Activated naive CD4-positive, alpha-beta T cell treated with anti-CD3 and anti-CD28 coated beads, Interleukin-2, amount 10 ng/mL, durations not matched to agents 7 days and 5 days (primary cell): ENCODE measurements around the gene FLT1.

ENCODE experiments used
- CTCF ChIA-PET: fragments of 350-600 bp; sonication (Branson Sonifier 250); formaldehyde crosslinking; loops from one replicate; lab custom pipeline; 2021; ENCODE audit warnings: antibody characterized with exemption; lab: Charles Lee
- DNase-seq: peaks from one replicate; pipeline ENCODE4 v3.0.0-alpha.2; 2020
- H3K27ac Mint-ChIP-seq: one replicate; pipeline ENCODE4 v1.8.0; 2021; ENCODE audit warnings: mild to moderate bottlenecking, moderate library complexity, mixed read lengths
- H3K27me3 Mint-ChIP-seq: one replicate; pipeline ENCODE4 v1.8.0; 2021; ENCODE audit warnings: mild to moderate bottlenecking, mixed read lengths
- H3K36me3 Mint-ChIP-seq: one replicate; pipeline ENCODE4 v1.8.0; 2021; ENCODE audit warnings: mixed read lengths
- H3K4me1 Mint-ChIP-seq: one replicate; pipeline ENCODE4 v1.8.0; 2021; ENCODE audit warnings: mixed read lengths
- H3K4me3 Mint-ChIP-seq: one replicate; pipeline ENCODE4 v1.8.0; 2021; ENCODE audit warnings: mild to moderate bottlenecking, moderate library complexity, mixed read lengths
- H3K9me3 Mint-ChIP-seq: one replicate; pipeline ENCODE4 v1.8.0; 2021; ENCODE audit warnings: mixed read lengths

FLT1 gene, protein sequence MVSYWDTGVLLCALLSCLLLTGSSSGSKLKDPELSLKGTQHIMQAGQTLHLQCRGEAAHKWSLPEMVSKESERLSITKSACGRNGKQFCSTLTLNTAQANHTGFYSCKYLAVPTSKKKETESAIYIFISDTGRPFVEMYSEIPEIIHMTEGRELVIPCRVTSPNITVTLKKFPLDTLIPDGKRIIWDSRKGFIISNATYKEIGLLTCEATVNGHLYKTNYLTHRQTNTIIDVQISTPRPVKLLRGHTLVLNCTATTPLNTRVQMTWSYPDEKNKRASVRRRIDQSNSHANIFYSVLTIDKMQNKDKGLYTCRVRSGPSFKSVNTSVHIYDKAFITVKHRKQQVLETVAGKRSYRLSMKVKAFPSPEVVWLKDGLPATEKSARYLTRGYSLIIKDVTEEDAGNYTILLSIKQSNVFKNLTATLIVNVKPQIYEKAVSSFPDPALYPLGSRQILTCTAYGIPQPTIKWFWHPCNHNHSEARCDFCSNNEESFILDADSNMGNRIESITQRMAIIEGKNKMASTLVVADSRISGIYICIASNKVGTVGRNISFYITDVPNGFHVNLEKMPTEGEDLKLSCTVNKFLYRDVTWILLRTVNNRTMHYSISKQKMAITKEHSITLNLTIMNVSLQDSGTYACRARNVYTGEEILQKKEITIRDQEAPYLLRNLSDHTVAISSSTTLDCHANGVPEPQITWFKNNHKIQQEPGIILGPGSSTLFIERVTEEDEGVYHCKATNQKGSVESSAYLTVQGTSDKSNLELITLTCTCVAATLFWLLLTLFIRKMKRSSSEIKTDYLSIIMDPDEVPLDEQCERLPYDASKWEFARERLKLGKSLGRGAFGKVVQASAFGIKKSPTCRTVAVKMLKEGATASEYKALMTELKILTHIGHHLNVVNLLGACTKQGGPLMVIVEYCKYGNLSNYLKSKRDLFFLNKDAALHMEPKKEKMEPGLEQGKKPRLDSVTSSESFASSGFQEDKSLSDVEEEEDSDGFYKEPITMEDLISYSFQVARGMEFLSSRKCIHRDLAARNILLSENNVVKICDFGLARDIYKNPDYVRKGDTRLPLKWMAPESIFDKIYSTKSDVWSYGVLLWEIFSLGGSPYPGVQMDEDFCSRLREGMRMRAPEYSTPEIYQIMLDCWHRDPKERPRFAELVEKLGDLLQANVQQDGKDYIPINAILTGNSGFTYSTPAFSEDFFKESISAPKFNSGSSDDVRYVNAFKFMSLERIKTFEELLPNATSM (N-terminal part only)

GRCh38 chr13:28494778-28495537, at the start of gene FLT1:
Gene FLT1 (minus strand): TSS chr13:28495128. CDS start chr13:28494843, 285 bp downstream.
- no peak within 1 kb of the TSS for H3K27ac Mint-ChIP-seq
- CTCF ChIA-PET: interaction anchor here (0.6 kb wide), 1 partner anchor 24 kb away, joined by 3 read pairs; no protein-coding TSS in a partner anchor
- peaks cover 65% of the 10 kb centered on the region for H3K27me3 Mint-ChIP-seq
- DNase-seq: peak; percentile 63
- peaks cover 26% of the 10 kb centered on the region for H3K4me1 Mint-ChIP-seq
- no peaks in the 10 kb centered on the region for H3K36me3 Mint-ChIP-seq
- H3K9me3 Mint-ChIP-seq: no peaks in the 10 kb centered on the region
- peak within 1 kb of the TSS; percentile 63 for H3K4me3 Mint-ChIP-seq

DNA sequence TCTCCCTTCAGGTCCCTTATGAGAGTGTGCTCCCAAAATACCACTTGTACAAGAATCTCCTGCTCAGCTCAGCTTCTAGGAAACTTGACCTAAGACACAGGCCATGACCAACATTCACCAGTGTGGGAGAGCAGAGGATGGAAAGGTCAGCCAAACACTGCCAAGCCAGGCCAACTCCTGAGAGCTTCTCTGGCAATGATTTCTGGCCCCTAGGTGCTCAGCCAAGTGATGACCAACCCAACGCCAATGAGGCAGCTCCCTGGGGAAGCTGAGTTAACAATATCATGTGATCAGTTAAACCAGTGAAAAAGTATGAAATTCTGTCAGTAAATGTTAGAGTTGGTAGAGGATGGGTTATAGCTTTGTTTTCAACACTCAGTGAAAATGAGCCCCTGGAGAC, 49.1 kb upstream of the FLT1 start:
- no peak for DNase-seq
- no peaks in the 10 kb centered on the region for H3K36me3 Mint-ChIP-seq
- no peaks in the 10 kb centered on the region for H3K4me1 Mint-ChIP-seq
- peaks cover 5% of the 10 kb centered on the region for H3K9me3 Mint-ChIP-seq
- CTCF ChIA-PET: no interaction called here
- no peak overlapping the region for H3K4me3 Mint-ChIP-seq
- H3K27ac Mint-ChIP-seq: no peak overlapping the region
- peaks cover 9% of the 10 kb centered on the region for H3K27me3 Mint-ChIP-seq

- Mint-ChIP-seq H3K4me3 (no peak overlapping the region), H3K9me3 (peaks cover 5% of the 10 kb centered on the region), H3K27ac (no peak overlapping the region), H3K4me1 (no peaks in the 10 kb centered on the region), H3K27me3 (peaks cover 4% of the 10 kb centered on the region), H3K36me3 (no peaks in the 10 kb centered on the region)
- CTCF ChIA-PET: no interaction called here
- DNase-seq: no peak
Measured at GRCh38 chr13:28542804-28543203, 47.9 kb upstream of the FLT1 start.

DNA sequence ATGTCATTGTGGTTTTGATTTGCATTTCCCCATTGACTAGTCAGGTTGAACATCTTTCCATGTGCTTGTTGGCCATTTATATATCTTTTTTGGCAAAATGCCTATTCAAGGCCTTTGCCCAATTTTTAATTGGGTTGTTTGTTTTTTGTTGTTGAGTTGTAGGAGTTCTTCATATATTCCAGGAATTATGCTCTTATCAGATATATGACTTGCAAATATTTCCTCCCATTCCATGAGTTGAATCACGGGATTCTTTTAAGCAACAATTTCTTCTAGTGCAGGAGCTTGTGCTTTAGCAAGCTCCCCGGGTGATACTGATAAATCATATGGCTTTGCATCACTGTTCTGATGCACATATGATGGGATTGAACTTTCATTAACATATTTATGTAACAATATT, 47.0 kb upstream of the FLT1 start:
- no peak for DNase-seq
- H3K9me3 Mint-ChIP-seq: peaks cover 5% of the 10 kb centered on the region
- H3K27me3 Mint-ChIP-seq: peaks cover 3% of the 10 kb centered on the region
- CTCF ChIA-PET: no interaction called here
- no peaks in the 10 kb centered on the region for H3K36me3 Mint-ChIP-seq
- H3K4me1 Mint-ChIP-seq: no peaks in the 10 kb centered on the region
- no peak overlapping the region for H3K4me3 Mint-ChIP-seq
- H3K27ac Mint-ChIP-seq: peak overlapping the region; percentile 6

GRCh38 chr13:28540612-28541011, 45.7 kb upstream of the FLT1 start:
- peaks cover 6% of the 10 kb centered on the region for H3K27me3 Mint-ChIP-seq
- no peak overlapping the region for H3K4me3 Mint-ChIP-seq
- no peaks in the 10 kb centered on the region for H3K4me1 Mint-ChIP-seq
- no peaks in the 10 kb centered on the region for H3K36me3 Mint-ChIP-seq
- no peak for DNase-seq
- H3K9me3 Mint-ChIP-seq: peaks cover 5% of the 10 kb centered on the region
- CTCF ChIA-PET: no interaction called here
- H3K27ac Mint-ChIP-seq: no peak overlapping the region

GRCh38 chr13:28539625-28540286, 44.8 kb upstream of the FLT1 start:
- peaks cover 15% of the 10 kb centered on the region for H3K27me3 Mint-ChIP-seq
- H3K27ac Mint-ChIP-seq: no peak overlapping the region
- H3K4me3 Mint-ChIP-seq: no peak overlapping the region
- H3K4me1 Mint-ChIP-seq: no peaks in the 10 kb centered on the region
- peaks cover 5% of the 10 kb centered on the region for H3K9me3 Mint-ChIP-seq
- CTCF ChIA-PET: no interaction called here
- H3K36me3 Mint-ChIP-seq: no peaks in the 10 kb centered on the region
- DNase-seq: no peak

- Mint-ChIP-seq H3K27me3 (peaks cover 23% of the 10 kb centered on the region), H3K4me3 (no peak overlapping the region), H3K27ac (no peak overlapping the region), H3K9me3 (peaks cover 5% of the 10 kb centered on the region), H3K36me3 (no peaks in the 10 kb centered on the region), H3K4me1 (no peaks in the 10 kb centered on the region)
- CTCF ChIA-PET: no interaction called here
- DNase-seq: no peak
Measured at GRCh38 chr13:28538932-28539331, 44.0 kb upstream of the FLT1 start.

DNA sequence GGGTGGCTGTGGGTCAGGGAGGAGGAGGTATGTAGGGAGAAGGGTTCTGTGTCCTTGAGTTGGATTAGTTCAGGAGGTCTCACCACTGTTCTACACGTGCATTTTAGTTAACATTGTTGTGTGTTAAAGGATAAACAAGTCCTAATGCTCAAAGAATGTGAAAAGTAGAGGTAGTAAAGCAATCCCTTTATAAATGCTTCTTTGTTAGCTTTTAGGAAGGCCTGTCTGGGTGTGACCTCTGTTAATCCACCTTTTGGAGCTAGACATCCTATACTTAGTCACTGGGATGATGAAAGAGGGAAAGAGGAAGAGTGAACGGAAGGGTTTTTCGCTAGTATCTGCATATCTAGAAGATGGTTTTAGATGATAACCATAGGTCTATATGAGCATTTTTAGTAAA, 42.2 kb upstream of the FLT1 start:
- Mint-ChIP-seq H3K4me1 (peaks cover 3% of the 10 kb centered on the region), H3K4me3 (no peak overlapping the region), H3K9me3 (no peaks in the 10 kb centered on the region), H3K27ac (no peak overlapping the region), H3K27me3 (peaks cover 37% of the 10 kb centered on the region), H3K36me3 (no peaks in the 10 kb centered on the region)
- DNase-seq: no peak
- CTCF ChIA-PET: interaction anchor here (0.6 kb wide), 1 partner anchor 1327 kb away, joined by 3 read pairs; no protein-coding TSS in a partner anchor

DNA sequence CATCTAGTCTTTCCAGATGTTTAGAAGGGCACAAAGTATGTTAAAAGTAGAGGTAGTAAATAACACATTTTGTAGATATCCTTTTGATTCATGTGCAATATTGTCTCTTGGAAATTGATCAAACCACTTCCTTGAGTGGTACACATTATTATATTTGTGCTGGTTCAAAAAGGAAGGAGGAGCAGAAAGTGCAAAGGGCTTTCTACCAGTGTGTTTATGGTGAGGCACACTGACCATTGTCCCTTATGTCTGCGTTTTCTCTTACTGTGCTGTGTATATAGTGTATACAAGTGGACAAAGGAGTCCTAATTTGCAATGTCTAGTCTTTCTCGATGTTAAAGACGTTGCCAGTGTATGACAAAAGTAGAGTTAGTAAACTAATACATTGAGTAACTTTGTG, 41.4 kb upstream of the FLT1 start:
- CTCF ChIA-PET: no interaction called here
- Mint-ChIP-seq H3K36me3 (no peaks in the 10 kb centered on the region), H3K4me3 (no peak overlapping the region), H3K27me3 (peaks cover 37% of the 10 kb centered on the region), H3K27ac (no peak overlapping the region), H3K4me1 (peaks cover 3% of the 10 kb centered on the region), H3K9me3 (no peaks in the 10 kb centered on the region)
- DNase-seq: no peak

DNA sequence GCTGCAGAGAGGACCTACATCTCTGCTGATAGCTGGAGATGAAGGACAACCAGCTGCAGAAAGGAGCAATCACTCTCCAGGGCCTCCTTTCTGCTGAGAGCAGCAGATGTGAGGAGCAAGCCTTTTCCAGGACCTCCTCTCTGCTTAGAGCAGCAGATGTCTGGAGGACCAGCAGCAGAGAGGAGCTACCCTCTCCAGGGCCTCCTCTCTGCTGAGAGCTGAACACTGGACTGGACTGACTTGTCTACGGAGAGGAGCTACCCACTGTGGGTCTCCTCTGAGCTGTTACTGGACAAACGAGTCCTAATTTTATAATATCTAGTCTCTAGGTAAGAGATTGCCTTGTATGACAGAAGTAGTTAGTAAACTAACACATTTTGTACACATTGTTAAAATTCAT, 40.8 kb upstream of the FLT1 start:
- peaks cover 3% of the 10 kb centered on the region for H3K4me1 Mint-ChIP-seq
- H3K36me3 Mint-ChIP-seq: no peaks in the 10 kb centered on the region
- CTCF ChIA-PET: no interaction called here
- H3K9me3 Mint-ChIP-seq: no peaks in the 10 kb centered on the region
- no peak overlapping the region for H3K4me3 Mint-ChIP-seq
- H3K27me3 Mint-ChIP-seq: peaks cover 37% of the 10 kb centered on the region
- no peak for DNase-seq
- no peak overlapping the region for H3K27ac Mint-ChIP-seq

DNA sequence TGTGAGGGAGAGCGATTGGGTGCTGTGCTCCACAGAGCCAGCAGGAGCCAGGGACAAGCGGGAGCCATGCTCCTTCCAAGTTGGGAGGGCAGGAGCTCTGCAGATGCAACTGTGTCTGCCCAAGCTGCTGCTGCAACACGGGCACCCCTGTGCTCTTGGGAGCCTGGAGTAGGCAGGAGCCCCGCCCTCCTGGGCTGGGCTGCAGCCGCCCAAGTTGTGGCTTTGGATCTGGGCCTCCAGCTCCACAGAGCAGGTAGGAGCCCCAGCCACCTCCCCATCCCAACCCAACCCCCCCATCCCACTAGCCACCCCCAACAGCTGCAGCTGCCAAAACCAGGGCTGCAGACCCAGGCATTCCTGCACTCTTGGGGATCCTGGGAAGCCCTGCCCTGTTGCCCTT, 39.9 kb upstream of the FLT1 start:
- Mint-ChIP-seq H3K4me1 (peaks cover 3% of the 10 kb centered on the region), H3K27ac (no peak overlapping the region), H3K9me3 (no peaks in the 10 kb centered on the region), H3K4me3 (no peak overlapping the region), H3K27me3 (peaks cover 37% of the 10 kb centered on the region), H3K36me3 (no peaks in the 10 kb centered on the region)
- DNase-seq: no peak
- CTCF ChIA-PET: no interaction called here

- CTCF ChIA-PET: no interaction called here
- no peaks in the 10 kb centered on the region for H3K9me3 Mint-ChIP-seq
- no peaks in the 10 kb centered on the region for H3K36me3 Mint-ChIP-seq
- H3K4me1 Mint-ChIP-seq: peaks cover 3% of the 10 kb centered on the region
- no peak for DNase-seq
- H3K27me3 Mint-ChIP-seq: peaks cover 37% of the 10 kb centered on the region
- H3K4me3 Mint-ChIP-seq: no peak overlapping the region
- H3K27ac Mint-ChIP-seq: no peak overlapping the region
Measured at GRCh38 chr13:28534210-28534609, 39.3 kb upstream of the FLT1 start.

DNA sequence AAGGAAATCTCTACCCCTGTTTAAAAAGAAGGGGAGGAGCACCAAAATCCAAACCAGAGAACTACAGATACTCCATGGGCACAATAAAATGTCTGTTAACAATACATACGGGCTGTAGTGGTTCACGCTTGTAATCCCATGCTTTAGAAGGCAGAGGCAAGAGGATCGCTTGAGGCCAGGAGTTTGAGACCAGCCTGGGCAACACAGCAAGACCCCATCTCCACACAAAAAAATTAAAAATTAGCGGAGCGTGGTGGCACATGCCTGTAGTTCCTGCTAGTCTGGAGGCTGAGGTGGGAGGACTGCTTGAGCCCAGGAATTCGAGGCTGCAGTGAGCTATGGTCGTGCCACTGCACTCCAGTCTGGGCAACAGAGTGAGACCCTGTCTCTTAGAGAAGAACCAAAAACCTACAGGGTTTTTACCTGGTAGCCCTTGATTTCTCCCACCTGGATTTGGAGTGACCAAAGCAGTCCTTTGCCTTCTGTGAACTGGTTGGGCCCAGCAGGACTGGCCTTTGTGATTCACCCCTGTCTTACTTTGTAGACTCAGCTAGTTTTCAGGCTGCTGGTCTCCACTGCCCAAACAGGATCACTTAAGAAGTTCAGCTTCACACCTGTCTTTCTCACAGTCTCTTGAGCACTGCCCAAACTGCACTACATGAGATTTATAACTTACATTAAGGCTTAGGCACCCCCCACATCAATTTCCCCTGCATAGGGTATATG, 38.7 kb upstream of the FLT1 start:
- Mint-ChIP-seq H3K4me1 (peaks cover 3% of the 10 kb centered on the region), H3K4me3 (no peak overlapping the region), H3K9me3 (no peaks in the 10 kb centered on the region), H3K27me3 (peaks cover 42% of the 10 kb centered on the region), H3K27ac (no peak overlapping the region), H3K36me3 (no peaks in the 10 kb centered on the region)
- no peak for DNase-seq
- CTCF ChIA-PET: no interaction called here
